Testis (tissue), 3 donors: Measurements from ENCODE around the gene TP73. TPM values are rescaled to one million over a fixed set of nuclear protein-coding genes. Genes with fewer than 3 reads are reported as not detected.

Experiments
- DNase-seq: peaks from one replicate; pipeline ENCODE4 v3.0.0-alpha.2; 2019
- H3K27ac ChIP-seq, 2 donors: fragments of 200-600 bp; sonication (generic); one replicate each; pipeline ENCODE4 v1.5.1; 2019
- H3K27me3 ChIP-seq: fragments of 200-600 bp; sonication (generic); one replicate; pipeline ENCODE4 v1.5.1; 2019
- H3K36me3 ChIP-seq: fragments of 200-600 bp; sonication (generic); one replicate; pipeline ENCODE4 v1.5.1; 2017; ENCODE audit warnings: low read depth; ENCODE audit errors: missing control alignments
- H3K4me1 ChIP-seq: fragments of 200-600 bp; sonication (generic); one replicate; pipeline ENCODE4 v1.5.1; 2019
- H3K4me3 ChIP-seq, 2 donors: fragments of 200-600 bp; sonication (generic); one replicate each; pipeline ENCODE4 v1.5.1; 2017 to 2019
- H3K9me3 ChIP-seq: fragments of 200-600 bp; sonication (generic); one replicate; pipeline ENCODE4 v1.5.1; 2017
- CTCF ChIP-seq, 3 experiments: fragments of 450-650 bp in 2 of 3; fragments of 200-600 bp in 1 of 3; sonication (generic) in 1 of 3; IDR thresholded peaks; one replicate each; pipeline ENCODE4 v1.5.1; 2016 to 2019; ENCODE audit warnings: antibody characterized with exemption in 3 of 3, mild to moderate bottlenecking in 2 of 3, moderate library complexity in 1 of 3
- POLR2A ChIP-seq: fragments of 450-650 bp; IDR thresholded peaks from one replicate; pipeline ENCODE4 v1.6.1; 2017; ENCODE audit warnings: antibody characterized with exemption, mild to moderate bottlenecking, moderate library complexity
- WGBS, 2 donors: methylation state at CpG; one replicate each; pipeline ENCODE4 v1.1.5; 2018; 5-methylcytosine and 5-hydroxymethylcytosine counted together
- intact Hi-C: fragments of 100-400 bp; cut with DNase I; formaldehyde crosslinking; loops from one replicate; pipeline ENCODE4 v1.15.1; 2023; ENCODE audit warnings: low total_unique reads
- polyA plus RNA-seq: library from polyadenylated mRNA; stranded (reverse); fragments of 350-450 nt; fragmentation: Illumina TruSeq; extraction: RNeasy Lipid Tissue Mini Kit (QIAGEN cat#74804); gene quantifications from one replicate; pipeline ENCODE4 v1.2.3, GENCODE V29; 2014; ENCODE audit warnings: low read depth, low replicate concordance; ENCODE audit not compliant: insufficient read depth
- total RNA-seq, 2 donors: library from RNA; depleted of rRNA; stranded (reverse); fragments of >200 nt; gene quantifications; one replicate each; pipeline ENCODE4 v1.2.3, GENCODE V29; 2016

TP73 gene
- total and polyA plus RNA-seq, 3 donors from 2014 or later = 1.3 to 2.2 (median 1.5) TPM

- WGBS, 2 donors = 91 to 100% methylated on average over 1 of the region's 1 CpG
Measured at GRCh38 chr1:3683197-3683596, 30.9 kb downstream of the TP73 start.

GRCh38 chr1:3683992-3684391 is 31.7 kb downstream of the TP73 start:
- Histone ChIP-seq H3K27me3 (no peaks in the 10 kb centered on the region), H3K4me3 (peak overlapping the region in 1 of 2 donors; percentile 18), H3K27ac (no peak overlapping the region), H3K4me1 (no peaks in the 10 kb centered on the region), H3K9me3 (no peaks in the 10 kb centered on the region), H3K36me3 (no peaks in the 10 kb centered on the region)
- intact Hi-C loops = no loop called here
- peak; percentile 57 for DNase-seq
- WGBS, 2 donors = 25 to 27% methylated on average over 18 to 26 of the region's 26 CpGs
- TF ChIP-seq POLR2A (no peak), CTCF (IDR thresholded peaks at IDR 0.05) (no peak)

More at GRCh38 chr1:3683197-3683596, 30.9 kb downstream of the TP73 start:
- TF ChIP-seq POLR2A = no peak
- no peak for TF ChIP-seq CTCF (IDR thresholded peaks at IDR 0.05)
- Histone ChIP-seq H3K36me3 (no peaks in the 10 kb centered on the region), H3K4me3 (no peak overlapping the region), H3K27ac (no peak overlapping the region), H3K27me3 (no peaks in the 10 kb centered on the region), H3K9me3 (no peaks in the 10 kb centered on the region), H3K4me1 (no peaks in the 10 kb centered on the region)
- no peak for DNase-seq
- intact Hi-C loops = no loop called here

GRCh38 chr1:3685222-3685621 is 32.9 kb downstream of the TP73 start:
- WGBS, 2 donors = 77 to 100% methylated on average over 1 to 14 of the region's 14 CpGs

GRCh38 chr1:3685906-3686305 is 33.6 kb downstream of the TP73 start:
- no peaks in the 10 kb centered on the region for H3K4me1 ChIP-seq
- H3K36me3 ChIP-seq = no peaks in the 10 kb centered on the region
- WGBS, 2 donors = 79 to 92% methylated on average over 6 to 19 of the region's 19 CpGs
- TF ChIP-seq CTCF (IDR thresholded peaks at IDR 0.05) (no peak), POLR2A (no peak)
- H3K9me3 ChIP-seq = no peaks in the 10 kb centered on the region
- DNase-seq = no peak
- intact Hi-C loops = no loop called here
- no peak overlapping the region for H3K27ac ChIP-seq
- no peaks in the 10 kb centered on the region for H3K27me3 ChIP-seq
- H3K4me3 ChIP-seq = no peak overlapping the region

More at GRCh38 chr1:3685222-3685621, 32.9 kb downstream of the TP73 start:
- Histone ChIP-seq H3K9me3 (no peaks in the 10 kb centered on the region), H3K27ac (no peak overlapping the region), H3K4me1 (no peaks in the 10 kb centered on the region), H3K4me3 (no peak overlapping the region), H3K27me3 (no peaks in the 10 kb centered on the region), H3K36me3 (no peaks in the 10 kb centered on the region)
- no peak for DNase-seq
- no peak for TF ChIP-seq CTCF (IDR thresholded peaks at IDR 0.05)
- TF ChIP-seq POLR2A = no peak
- intact Hi-C loops = no loop called here

- TF ChIP-seq POLR2A (no peak), CTCF (IDR thresholded peaks at IDR 0.05) (no peak)
- Histone ChIP-seq H3K4me1 (no peaks in the 10 kb centered on the region), H3K9me3 (no peaks in the 10 kb centered on the region), H3K27ac (no peak overlapping the region), H3K27me3 (no peaks in the 10 kb centered on the region), H3K4me3 (no peak overlapping the region), H3K36me3 (no peaks in the 10 kb centered on the region)
- no peak for DNase-seq
- 86 to 93% methylated on average over 11 to 12 of the region's 12 CpGs for WGBS, 2 donors
- intact Hi-C loops = no loop called here
Measured at GRCh38 chr1:3687504-3687903, 35.2 kb downstream of the TP73 start.
